MM.1S (cell line): ENCODE data around the gene GDPGP1.

Source experiments
- DNase-seq: peaks from one replicate; pipeline ENCODE4 v3.0.0-alpha.2; 2015
- H2AFZ ChIP-seq: fragments of 300-600 bp; sonication (generic); 2 replicates; pipeline ENCODE4 v1.6.0; 2016; ENCODE audit warnings: antibody characterized with exemption, low read length
- H3F3A ChIP-seq: fragments of 300-600 bp; sonication (generic); 2 replicates; pipeline ENCODE4 v1.6.1; 2016; ENCODE audit warnings: mild to moderate bottlenecking, antibody characterized with exemption, low read length, moderate library complexity, mixed read lengths; ENCODE audit not compliant: insufficient read depth
- H3K27ac ChIP-seq: fragments of 300-600 bp; sonication (generic); 2 replicates; pipeline ENCODE4 v1.5.1; 2016; ENCODE audit warnings: mild to moderate bottlenecking, low read length
- H3K27me3 ChIP-seq: fragments of 300-600 bp; sonication (generic); replicated peaks from 2 replicates; pipeline ENCODE4 v1.6.0; 2016; ENCODE audit warnings: low read length; ENCODE audit not compliant: insufficient read depth
- H3K36me3 ChIP-seq: fragments of 300-600 bp; sonication (generic); replicated peaks from 2 replicates; pipeline ENCODE4 v1.6.1; 2016; ENCODE audit warnings: mild to moderate bottlenecking, low read length, mixed read lengths; ENCODE audit not compliant: insufficient read depth
- H3K4me1 ChIP-seq: fragments of 300-600 bp; sonication (generic); 2 replicates; pipeline ENCODE4 v1.6.1; 2016; ENCODE audit warnings: low read length, mixed read lengths
- H3K4me2 ChIP-seq: fragments of 300-600 bp; sonication (generic); 2 replicates; pipeline ENCODE4 v1.6.0; 2016; ENCODE audit warnings: low read depth, low read length
- H3K4me3 ChIP-seq: fragments of 300-600 bp; sonication (generic); 2 replicates; pipeline ENCODE4 v1.5.1; 2016; ENCODE audit warnings: low read length, mixed read lengths
- H3K79me2 ChIP-seq: fragments of 300-600 bp; sonication (generic); 2 replicates; pipeline ENCODE4 v1.6.1; 2016; ENCODE audit warnings: mixed run types, low read length, mixed read lengths
- H3K9ac ChIP-seq: fragments of 300-600 bp; sonication (generic); 2 replicates; pipeline ENCODE4 v1.6.1; 2016; ENCODE audit warnings: low read length, mixed read lengths
- H3K9me2 ChIP-seq: fragments of 300-600 bp; sonication (generic); replicated peaks from 2 replicates; pipeline ENCODE4 v1.6.1; 2016; ENCODE audit warnings: mild to moderate bottlenecking, low read length, mixed read lengths; ENCODE audit not compliant: insufficient read depth
- H3K9me3 ChIP-seq: fragments of 300-600 bp; sonication (generic); replicated peaks from 2 replicates; pipeline ENCODE4 v1.6.1; 2016; ENCODE audit warnings: mild to moderate bottlenecking, low read length, mixed read lengths; ENCODE audit not compliant: insufficient read depth
- H4K20me1 ChIP-seq: fragments of 300-600 bp; sonication (generic); 2 replicates; pipeline ENCODE4 v1.6.1; 2016; ENCODE audit warnings: mild to moderate bottlenecking, low read length, moderate library complexity, mixed read lengths; ENCODE audit not compliant: insufficient read depth
- CTCF ChIP-seq: fragments of 300-600 bp; sonication (generic); IDR thresholded peaks from 2 replicates; pipeline ENCODE4 v1.5.1; 2016; ENCODE audit warnings: antibody characterized with exemption, low read length, mixed read lengths
- EZH2 ChIP-seq: fragments of 300-600 bp; sonication (generic); optimal IDR thresholded peaks from 2 replicates; pipeline ENCODE3; 2017; ENCODE audit warnings: low read depth, mild to moderate bottlenecking, antibody characterized with exemption, low read length, mixed read lengths
- EZH2phosphoT487 ChIP-seq: fragments of 300-600 bp; sonication (generic); IDR thresholded peaks from 2 replicates; pipeline ENCODE4 v1.6.1; 2018; ENCODE audit warnings: antibody characterized with exemption, low read length

The GDPGP1 gene

GRCh38 chr15:90188914-90189748 lies 44.9 kb upstream of the GDPGP1 start:
- H3K36me3 ChIP-seq, result no peaks in the 10 kb centered on the region
- TF ChIP-seq EZH2 (no peak), EZH2phosphoT487 (no peak), CTCF (no peak)
- peak overlapping the region; percentile 94; the same call in 1 of the 2 replicates for H3K27ac ChIP-seq
- no peaks in the 10 kb centered on the region for H3K27me3 ChIP-seq
- H3K9me2 ChIP-seq, result no peaks in the 10 kb centered on the region
- H3K4me3 ChIP-seq, result no peak overlapping the region
- no peaks in the 10 kb centered on the region for H3K9me3 ChIP-seq
- DNase-seq, result no peak
- H3K4me1 ChIP-seq, result peaks cover 51% of the 10 kb centered on the region
- no peaks in the 10 kb centered on the region for H4K20me1 ChIP-seq
- H3K9ac ChIP-seq, result no peak overlapping the region
- H3F3A ChIP-seq, result peaks cover 41% of the 10 kb centered on the region
- no peak overlapping the region for H3K4me2 ChIP-seq
- peaks cover 55% of the 10 kb centered on the region for H3K79me2 ChIP-seq
- no peak overlapping the region for H2AFZ ChIP-seq

DNA sequence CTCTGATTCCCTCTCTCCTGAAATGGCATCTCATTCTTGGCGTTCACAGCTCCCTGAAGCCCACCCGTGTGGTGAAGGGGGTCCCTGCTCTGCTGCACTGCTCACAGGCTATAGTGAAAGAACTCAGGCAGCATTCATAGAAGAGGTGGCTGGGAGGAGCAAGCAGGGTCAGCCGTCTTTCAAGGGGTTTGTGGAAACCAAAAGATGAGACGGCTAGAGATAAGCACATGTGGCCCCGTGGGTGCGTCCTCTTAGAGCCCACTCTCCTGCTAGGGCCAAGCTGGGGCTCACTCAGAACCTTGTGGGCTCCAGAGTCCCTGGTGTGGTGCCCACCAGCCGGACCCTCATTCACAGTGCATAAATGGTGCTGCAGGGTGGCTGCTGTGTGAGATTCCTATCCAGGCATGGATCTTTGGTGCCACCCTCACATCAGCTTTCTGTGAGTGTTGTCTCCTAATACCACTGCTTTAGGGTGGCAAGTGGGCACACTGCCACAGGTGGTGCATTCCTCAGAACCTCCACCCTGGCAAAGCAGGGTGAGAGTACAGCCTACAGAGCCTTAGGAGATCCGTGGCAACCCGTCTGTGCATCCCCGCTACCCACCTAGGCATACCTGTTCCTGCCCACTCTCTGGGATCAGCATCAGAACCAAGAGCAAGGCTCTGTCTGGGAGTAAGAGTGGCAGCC lies 44.1 kb upstream of the GDPGP1 start:
- Histone ChIP-seq H3K79me2 (peaks cover 59% of the 10 kb centered on the region), H4K20me1 (no peaks in the 10 kb centered on the region), H3K4me2 (peak overlapping the region; percentile 70), H3K4me1 (peaks cover 47% of the 10 kb centered on the region), H3K9ac (peak overlapping the region; percentile 54), H2AFZ (no peak overlapping the region), H3K27ac (peak overlapping the region; percentile 94), H3K9me2 (no peaks in the 10 kb centered on the region), H3F3A (peaks cover 33% of the 10 kb centered on the region), H3K9me3 (no peaks in the 10 kb centered on the region), H3K36me3 (no peaks in the 10 kb centered on the region), H3K4me3 (no peak overlapping the region), H3K27me3 (no peaks in the 10 kb centered on the region)
- TF ChIP-seq EZH2 (no peak), CTCF (no peak), EZH2phosphoT487 (no peak)
- DNase-seq, result no peak

- peaks cover 59% of the 10 kb centered on the region for H3K79me2 ChIP-seq
- H3K9ac ChIP-seq, result peak overlapping the region; percentile 69
- DNase-seq, result peak; percentile 96
- no peak for TF ChIP-seq CTCF
- no peak for TF ChIP-seq EZH2phosphoT487
- no peak for TF ChIP-seq EZH2
- no peaks in the 10 kb centered on the region for H3K27me3 ChIP-seq
- H3F3A ChIP-seq, result peaks cover 30% of the 10 kb centered on the region
- H3K4me1 ChIP-seq, result peaks cover 47% of the 10 kb centered on the region
- 0 out of 2 replicates have a peak overlapping the region, but pooled peaks have one; percentile 1 for H2AFZ ChIP-seq
- no peaks in the 10 kb centered on the region for H3K36me3 ChIP-seq
- H3K27ac ChIP-seq, result peak overlapping the region; percentile 94
- H3K9me3 ChIP-seq, result no peaks in the 10 kb centered on the region
- H3K4me2 ChIP-seq, result peak overlapping the region; percentile 70
- peak overlapping the region; percentile 41 for H3K4me3 ChIP-seq
- H3K9me2 ChIP-seq, result no peaks in the 10 kb centered on the region
- no peaks in the 10 kb centered on the region for H4K20me1 ChIP-seq
These were observed 43.2 kb upstream of the GDPGP1 start for GRCh38 chr15:90190606-90191343.
